AG09309 (cell line): Measurements from ENCODE around the gene TRIM56.
"Not testable (repeated sequence)": the region's sequence is repeated elsewhere in the genome, so short reads cannot be mapped to it uniquely, and the experiment has no call there.

ENCODE experiments used
- DNase-seq: peaks from one replicate; pipeline ENCODE4 v3.0.0-alpha.2; 2010; ENCODE audit warnings: low read depth
- H3K4me3 ChIP-seq: 2 replicates; pipeline ENCODE4 v1.5.1; 2011; ENCODE audit warnings: mild to moderate bottlenecking, low read depth, low read length, moderate library complexity; ENCODE audit not compliant: control insufficient read depth
- CTCF ChIP-seq: IDR thresholded peaks from 2 replicates; pipeline ENCODE4 v1.5.1; 2011; ENCODE audit warnings: mild to moderate bottlenecking, low read depth, low read length, inconsistent platforms; ENCODE audit not compliant: insufficient read depth, control insufficient read depth; ENCODE audit errors: missing control alignments

Gene TRIM56

GRCh38 chr7:101100858-101101847 is 15.9 kb downstream of the TRIM56 start:
- DNase-seq, result no peak
- TF ChIP-seq CTCF, result no peak
- no peak overlapping the region for H3K4me3 ChIP-seq

- TF ChIP-seq CTCF, result no peak
- no peak overlapping the region for H3K4me3 ChIP-seq
Observed at GRCh38 chr7:101102026-101102425, 16.7 kb downstream of the TRIM56 start.

GRCh38 chr7:101103701-101104100 is 18.4 kb downstream of the TRIM56 start:
- H3K4me3 ChIP-seq, DNase-seq: not testable (repeated sequence)

More at GRCh38 chr7:101102026-101102425, 16.7 kb downstream of the TRIM56 start:
- DNase-seq, result no peak

GRCh38 chr7:101104193-101104713 is 19.0 kb downstream of the TRIM56 start:
- TF ChIP-seq CTCF, result no peak
- no peak overlapping the region for H3K4me3 ChIP-seq
- DNase-seq, result no peak

- TF ChIP-seq CTCF, result no peak
- no peak overlapping the region for H3K4me3 ChIP-seq
- DNase-seq, result no peak
Observed at GRCh38 chr7:101104799-101105198, 19.5 kb downstream of the TRIM56 start.

- DNase-seq, H3K4me3 ChIP-seq: not testable (repeated sequence)
Observed at GRCh38 chr7:101105248-101105647, 20.0 kb downstream of the TRIM56 start.

- no peak for TF ChIP-seq CTCF
- no peak overlapping the region for H3K4me3 ChIP-seq
- no peak for DNase-seq
Observed at GRCh38 chr7:101106386-101106785, 21.1 kb downstream of the TRIM56 start.
